ENCODE results near the gene HOXC10. TPM values are rescaled to one million over a fixed set of nuclear protein-coding genes. Genes with fewer than 3 reads are reported as not detected.

The HOXC10 gene
- total and polyA plus RNA-seq, 2 of the 8 experiments (the other 6 are each of a cell fraction or from before 2014, with no cell fraction given), result not detected

DNA sequence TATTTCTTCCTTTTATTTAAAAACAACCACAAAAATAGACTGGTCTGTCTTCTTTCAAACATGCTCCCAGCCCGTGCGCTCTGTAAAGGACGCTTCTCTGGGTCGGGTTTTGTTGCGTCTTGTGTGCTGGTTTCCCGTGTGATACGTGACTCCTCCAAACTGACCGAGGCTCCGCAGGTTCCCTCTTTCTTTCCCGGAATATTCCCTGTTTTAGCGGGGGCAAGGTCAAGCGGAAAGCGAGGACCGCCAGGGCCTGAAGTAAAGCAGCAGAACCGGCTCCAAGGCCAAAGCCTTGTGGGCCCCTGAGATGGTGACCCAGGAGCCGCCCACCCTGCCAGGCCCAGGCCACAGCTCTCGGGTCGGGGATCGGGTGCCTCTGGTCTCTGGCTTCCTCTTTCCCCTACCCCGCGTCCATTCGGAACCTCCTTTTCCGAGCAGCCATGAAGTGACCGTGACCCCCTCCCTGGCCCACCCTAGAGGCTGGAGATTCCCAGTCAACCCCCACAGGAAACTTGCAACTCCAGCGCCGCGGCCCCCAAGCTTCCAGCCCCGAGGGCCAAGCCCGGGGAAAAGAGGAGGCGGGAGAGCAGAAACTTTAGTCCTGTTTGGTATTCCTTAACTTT is 885 bp upstream of the HOXC10 start:
- Histone ChIP-seq H2BK120ac (replicated peaks; ENCODE audit: low read depth, low read length) (no peak overlapping the region), H3K79me2 (ENCODE audit: control insufficient read depth in 1 of 2, insufficient read depth in 2 of 2, low read length in 2 of 2) (no peaks in the 10 kb centered on the region), H3K4me2 (ENCODE audit: insufficient read depth in 1 of 2, low read depth in 2 of 2, low read length in 2 of 2) (peak overlapping the region in 1 of 2 experiments; percentile 9; a peak in 1 of 4 replicates), H4K20me1 (replicated peaks in 1 of 2; ENCODE audit: control insufficient read depth in 1 of 2, insufficient read depth in 2 of 2, low read length in 2 of 2) (peaks cover 15 to 32% of the 10 kb centered on the region in 2 experiments), H3K27me3 (replicated peaks in 1 of 4; ENCODE audit: control insufficient read depth in 3 of 4, extremely low read depth in 1 of 4, insufficient read depth in 3 of 4, low read length in 3 of 4) (peaks cover 92 to 99% (median 97%) of the 10 kb centered on the region in 4 experiments), H3K9me3 (ENCODE audit: insufficient read depth in 2 of 2, low read depth in 1 of 2, low read length in 1 of 2) (peaks cover 0 to 9% of the 10 kb centered on the region in 2 experiments; a peak in 1 of 4 replicates), H3K4me3 (ENCODE audit: extremely low read depth in 1 of 4, insufficient read depth in 2 of 4, low read depth in 3 of 4, low read length in 4 of 4) (no peak overlapping the region), H2AFZ (ENCODE audit: low read length) (no peak overlapping the region), H2BK12ac (ENCODE audit: low read depth, low read length) (peak overlapping the region; percentile 50; the same call in 1 of the 2 replicates), H3K23me2 (ENCODE audit: low read depth, low read length) (no peaks in the 10 kb centered on the region; the same call in 1 of the 2 replicates), H3K36me3 (ENCODE audit: control insufficient read depth in 2 of 4, insufficient read depth in 4 of 4, low read length in 3 of 4) (peaks cover 0 to 8% (median 0%) of the 10 kb centered on the region in 4 experiments; a peak in 1 of 8 replicates), H3K4me1 (replicated peaks in 1 of 4; ENCODE audit: control insufficient read depth in 3 of 4, insufficient read depth in 4 of 4, low read length in 3 of 4) (peaks cover 0 to 6% (median 3%) of the 10 kb centered on the region in 4 experiments; a peak in 3 of 7 replicates), H4K91ac (replicated peaks; ENCODE audit: insufficient read length, low read length) (no peak overlapping the region), H3K14ac (ENCODE audit: insufficient read length) (no peak overlapping the region), H3K9ac (replicated peaks in 1 of 4; ENCODE audit: extremely low read depth in 1 of 4, low read depth in 3 of 4, low read length in 3 of 4) (no peak overlapping the region), H3K56ac (replicated peaks; ENCODE audit: insufficient read length, low read depth, low read length) (no peak overlapping the region), H4K5ac (ENCODE audit: insufficient read length, low read depth, low read length) (no peak overlapping the region), H4K8ac (ENCODE audit: extremely low read depth, insufficient read depth, low read length) (no peak overlapping the region), H2AK5ac (ENCODE audit: low read depth, low read length) (no peak overlapping the region), H2BK15ac (ENCODE audit: low read length) (no peak overlapping the region), H2BK5ac (ENCODE audit: low read depth, low read length) (no peak overlapping the region), H3K27ac (ENCODE audit: low read depth, low read length) (no peak overlapping the region), H3K4ac (replicated peaks; ENCODE audit: insufficient read length, low read depth, low read length) (no peak overlapping the region), H3K79me1 (ENCODE audit: low read depth, low read length) (no peaks in the 10 kb centered on the region), H3K18ac (ENCODE audit: extremely low read depth, low read length) (no peak overlapping the region; the same call in 1 of the 2 replicates), H3K23ac (ENCODE audit: insufficient read length) (no peak overlapping the region), H2BK20ac (ENCODE audit: low read length) (no peak overlapping the region)
- DNase-seq (ENCODE audit: low read depth in 1 of 2, low spot score in 2 of 2) (no peak), FAIRE-seq (no peak)
- POLR2A ChIA-PET (ENCODE audit: partially characterized antibody), result interaction anchor here (1.1 kb wide), 1 partner anchor 40 kb away, joined by 3 read pairs; no protein-coding TSS in a partner anchor
- CTCF ChIA-PET (ENCODE audit: partially characterized antibody), result interaction anchor here (1.2 to 5.8 kb wide), 13 partner anchors 8 to 231 kb away, joined by 4 to 91 read pairs (median 20); partner anchors contain the start of genes HOXC12, HOXC8 and HOXC9
- TF ChIP-seq MAFK (IDR thresholded peaks at IDR 0.05; ENCODE audit: low read depth, low read length) (no peak), SUZ12 (IDR thresholded peaks at IDR 0.05; ENCODE audit: low read length) (peak; percentile 90), RNF2 (IDR thresholded peaks at IDR 0.05; ENCODE audit: borderline replicate concordance, low read depth, low read length, missing control alignments, poor library complexity, severe bottlenecking) (peak; percentile 67), EZH2 (IDR thresholded peaks at IDR 0.05; ENCODE audit: low read depth, low read length, severe bottlenecking) (peak; percentile 79)
- TF ChIP-seq, protein P1, sequence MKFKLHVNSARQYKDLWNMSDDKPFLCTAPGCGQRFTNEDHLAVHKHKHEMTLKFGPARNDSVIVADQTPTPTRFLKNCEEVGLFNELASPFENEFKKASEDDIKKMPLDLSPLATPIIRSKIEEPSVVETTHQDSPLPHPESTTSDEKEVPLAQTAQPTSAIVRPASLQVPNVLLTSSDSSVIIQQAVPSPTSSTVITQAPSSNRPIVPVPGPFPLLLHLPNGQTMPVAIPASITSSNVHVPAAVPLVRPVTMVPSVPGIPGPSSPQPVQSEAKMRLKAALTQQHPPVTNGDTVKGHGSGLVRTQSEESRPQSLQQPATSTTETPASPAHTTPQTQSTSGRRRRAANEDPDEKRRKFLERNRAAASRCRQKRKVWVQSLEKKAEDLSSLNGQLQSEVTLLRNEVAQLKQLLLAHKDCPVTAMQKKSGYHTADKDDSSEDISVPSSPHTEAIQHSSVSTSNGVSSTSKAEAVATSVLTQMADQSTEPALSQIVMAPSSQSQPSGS (IDR thresholded peaks at IDR 0.05; ENCODE audit: low read length), result no peak
- 12% methylated on average over 20 of the region's 30 CpGs; no CpG with 5 or more reads in 1 of the 2 experiments for WGBS, 2 experiments (ENCODE audit: extremely low coverage in 1 of 2, insufficient coverage in 1 of 2, insufficient read length in 1 of 2, insufficient replicate concordance in 2 of 2, low coverage in 1 of 2, low lambda C conversion rate in 2 of 2, missing lambda C conversion rate in 1 of 2)
